HepG2 (cell line): ENCODE results near the gene ANKRD60.

Experiments
- ARHGAP35 ChIP-seq: sonication (generic); formaldehyde crosslinking; IDR thresholded peaks from 2 replicates; pipeline ENCODE4 v1.9.0; 2022; ENCODE audit warnings: mild to moderate bottlenecking, inconsistent platforms, moderate library complexity, missing genetic modification reagents, borderline replicate concordance
- DNMT1 ChIP-seq: sonication (generic); formaldehyde crosslinking; IDR thresholded peaks from 2 replicates; pipeline ENCODE4 v1.5.1; 2020; ENCODE audit warnings: mild to moderate bottlenecking, missing genetic modification reagents
- DPF2 ChIP-seq: sonication (generic); formaldehyde crosslinking; IDR thresholded peaks from 2 replicates; pipeline ENCODE4 v1.4.0; 2020; ENCODE audit warnings: mild to moderate bottlenecking, low read depth, missing genetic modification reagents, borderline replicate concordance
- ELF3 ChIP-seq: IDR thresholded peaks from 2 replicates; pipeline ENCODE4 v1.6.1; 2016; ENCODE audit warnings: missing genetic modification reagents, missing compliant biosample characterization
- FOXK2 ChIP-seq: fragments of 450-650 bp; IDR thresholded peaks from 2 replicates; pipeline ENCODE4 v1.6.1; 2016
- KAT7 ChIP-seq: IDR thresholded peaks from 2 replicates; pipeline ENCODE4 v1.6.1; 2018; ENCODE audit warnings: borderline replicate concordance, missing compliant biosample characterization
- KDM5A ChIP-seq: fragments of 200-600 bp; sonication (generic); IDR thresholded peaks from 2 replicates; pipeline ENCODE4 v1.7.0; 2018; ENCODE audit warnings: antibody characterized with exemption, mild to moderate bottlenecking, low read length, borderline replicate concordance
- MYC ChIP-seq: sonication (generic); formaldehyde crosslinking; IDR thresholded peaks from 2 replicates; pipeline ENCODE4 v1.9.0; 2021; ENCODE audit warnings: missing genetic modification reagents, borderline replicate concordance
- NFATC3 ChIP-seq: sonication (generic); formaldehyde crosslinking; IDR thresholded peaks from 2 replicates; pipeline ENCODE4 v1.5.1; 2020; ENCODE audit warnings: mild to moderate bottlenecking, missing genetic modification reagents
- NFIB ChIP-seq: sonication (generic); formaldehyde crosslinking; IDR thresholded peaks from 2 replicates; pipeline ENCODE4 v1.9.0; 2021; ENCODE audit warnings: missing genetic modification reagents, mild to moderate bottlenecking, borderline replicate concordance
- XRCC5 ChIP-seq: fragments of 200-400 bp; formaldehyde crosslinking; optimal IDR thresholded peaks from 2 replicates; pipeline ENCODE3; 2017; ENCODE audit warnings: mild to moderate bottlenecking, low read length
- ZFP1 ChIP-seq: IDR thresholded peaks from 2 replicates; pipeline ENCODE4 v1.6.1; 2016
- ZNF235 ChIP-seq: sonication (generic); formaldehyde crosslinking; IDR thresholded peaks from 2 replicates; pipeline ENCODE4 v1.8.1; 2023; ENCODE audit warnings: mild to moderate bottlenecking, missing genetic modification reagents, borderline replicate concordance
- TF ChIP-seq, protein P1 (sequence below): sonication (generic); formaldehyde crosslinking; IDR thresholded peaks from 2 replicates; pipeline ENCODE4 v1.5.0; 2020; ENCODE audit warnings: mild to moderate bottlenecking, missing genetic modification reagents, moderate library complexity

DNA sequence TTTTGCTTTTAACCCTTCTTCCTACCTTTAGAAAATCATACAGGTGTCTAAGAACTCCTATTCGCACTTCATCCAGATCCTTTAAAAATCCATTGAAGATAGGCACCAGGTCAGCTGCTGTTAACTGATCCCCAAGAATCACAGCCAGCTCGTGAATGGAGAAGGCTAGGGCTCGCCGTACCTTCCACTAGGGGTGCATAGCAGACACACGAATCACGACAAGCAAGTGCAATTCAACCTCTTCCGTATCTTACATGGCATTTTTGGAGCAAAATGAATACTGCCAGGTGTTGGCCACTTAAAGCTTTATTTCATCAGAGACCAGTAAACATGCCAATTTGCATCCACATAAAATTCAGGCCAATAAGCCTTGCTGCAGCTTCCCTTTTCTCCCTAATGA, 10.8 kb upstream of the ANKRD60 start:
- TF ChIP-seq XRCC5 (no peak), KDM5A (no peak), ZNF235 (CRISPR knock-in tag) (no peak), DNMT1 (CRISPR knock-in tag) (no peak), DPF2 (no peak), ZFP1 (CRISPR knock-in tag) (no peak), KAT7 (CRISPR knock-in tag) (no peak), NFIB (CRISPR knock-in tag) (no peak), NFATC3 (no peak), MYC (no peak), ARHGAP35 (CRISPR knock-in tag) (no peak), FOXK2 (no peak), ELF3 (CRISPR knock-in tag) (no peak)
- TF ChIP-seq, protein P1, sequence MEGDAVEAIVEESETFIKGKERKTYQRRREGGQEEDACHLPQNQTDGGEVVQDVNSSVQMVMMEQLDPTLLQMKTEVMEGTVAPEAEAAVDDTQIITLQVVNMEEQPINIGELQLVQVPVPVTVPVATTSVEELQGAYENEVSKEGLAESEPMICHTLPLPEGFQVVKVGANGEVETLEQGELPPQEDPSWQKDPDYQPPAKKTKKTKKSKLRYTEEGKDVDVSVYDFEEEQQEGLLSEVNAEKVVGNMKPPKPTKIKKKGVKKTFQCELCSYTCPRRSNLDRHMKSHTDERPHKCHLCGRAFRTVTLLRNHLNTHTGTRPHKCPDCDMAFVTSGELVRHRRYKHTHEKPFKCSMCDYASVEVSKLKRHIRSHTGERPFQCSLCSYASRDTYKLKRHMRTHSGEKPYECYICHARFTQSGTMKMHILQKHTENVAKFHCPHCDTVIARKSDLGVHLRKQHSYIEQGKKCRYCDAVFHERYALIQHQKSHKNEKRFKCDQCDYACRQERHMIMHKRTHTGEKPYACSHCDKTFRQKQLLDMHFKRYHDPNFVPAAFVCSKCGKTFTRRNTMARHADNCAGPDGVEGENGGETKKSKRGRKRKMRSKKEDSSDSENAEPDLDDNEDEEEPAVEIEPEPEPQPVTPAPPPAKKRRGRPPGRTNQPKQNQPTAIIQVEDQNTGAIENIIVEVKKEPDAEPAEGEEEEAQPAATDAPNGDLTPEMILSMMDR (CRISPR knock-in tag) = peak; percentile 16; the same call in 1 of the 2 replicates
